GM21381 (cell line): Measurements from ENCODE around the gene COL4A1.

ENCODE experiments used
- ATAC-seq: cut with Tn5 transposase; IDR thresholded peaks from one replicate; pipeline ENCODE4 v1.9.1; 2021; ENCODE audit warnings: mild to moderate bottlenecking, moderate library complexity; ENCODE audit not compliant: unreplicated experiment

The COL4A1 gene

GRCh38 chr13:110306960-110307766 is at the start of gene COL4A1, which contains the start of gene COL4A2:
Gene COL4A1 (minus strand): TSS chr13:110307157. CDS start chr13:110307027, 130 bp downstream.
Gene COL4A2 (plus strand): TSS chr13:110307284. CDS start chr13:110307904, 620 bp downstream.
- ATAC-seq = no peak

- ATAC-seq = no peak
These were observed 49.4 kb upstream of the COL4A1 start for GRCh38 chr13:110356362-110356761.

GRCh38 chr13:110354715-110355473 is 47.9 kb upstream of the COL4A1 start:
- ATAC-seq = no peak

- ATAC-seq = no peak
These were observed 47.2 kb upstream of the COL4A1 start for GRCh38 chr13:110354123-110354627.

GRCh38 chr13:110353339-110353977 is 46.5 kb upstream of the COL4A1 start:
- ATAC-seq = no peak

GRCh38 chr13:110352735-110353134 is 45.8 kb upstream of the COL4A1 start:
- ATAC-seq = no peak

GRCh38 chr13:110351636-110352420 is 44.9 kb upstream of the COL4A1 start:
- ATAC-seq = no peak

- no peak for ATAC-seq
These were observed 43.6 kb upstream of the COL4A1 start for GRCh38 chr13:110350509-110350908.

GRCh38 chr13:110350049-110350448 is 43.1 kb upstream of the COL4A1 start:
- no peak for ATAC-seq

- ATAC-seq = no peak
These were observed 42.3 kb upstream of the COL4A1 start for GRCh38 chr13:110349239-110349638.

- ATAC-seq = no peak
These were observed 41.5 kb upstream of the COL4A1 start for GRCh38 chr13:110348309-110349105.

- no peak for ATAC-seq
These were observed 40.8 kb upstream of the COL4A1 start for GRCh38 chr13:110347535-110348308.

- ATAC-seq = no peak
These were observed 40.1 kb upstream of the COL4A1 start for GRCh38 chr13:110347088-110347487.

- ATAC-seq = no peak
These were observed 39.7 kb upstream of the COL4A1 start for GRCh38 chr13:110346661-110347067.

GRCh38 chr13:110345701-110346100 is 38.7 kb upstream of the COL4A1 start:
- ATAC-seq = no peak

- ATAC-seq = no peak
These were observed 38.3 kb upstream of the COL4A1 start for GRCh38 chr13:110345266-110345665.

GRCh38 chr13:110344320-110344719 is 37.4 kb upstream of the COL4A1 start:
- ATAC-seq = no peak

- ATAC-seq = no peak
These were observed 36.4 kb upstream of the COL4A1 start for GRCh38 chr13:110343241-110343865.
